ENCODE results near the gene PCSK4. TPM values are rescaled to one million over a fixed set of nuclear protein-coding genes. Genes with fewer than 3 reads are reported as not detected.

Gene PCSK4
- total and polyA plus RNA-seq, 2 of the 13 experiments (the other 11 are each of a cell fraction or from before 2014, with no cell fraction given) = 2.0 to 2.7 TPM

GRCh38 chr19:1446713-1447481 lies 43.3 kb downstream of the PCSK4 start (continued):
- peak; percentile 30; the same call in 1 of the 2 replicates for TF ChIP-seq BORCS8-MEF2B (CRISPR knock-in tag; IDR thresholded peaks at IDR 0.05)
- no peak for TF ChIP-seq SMYD3 (CRISPR knock-in tag; IDR thresholded peaks at IDR 0.05)
- peak; percentile 25 for TF ChIP-seq ZNF883 (CRISPR knock-in tag; IDR thresholded peaks at IDR 0.05; ENCODE audit: not compliant biosample characterization)
- TF ChIP-seq ZNF607 (CRISPR knock-in tag; IDR thresholded peaks at IDR 0.05; ENCODE audit: borderline replicate concordance) = 0 out of 2 replicates have a peak, but pooled peaks have one; percentile 46
- 0 out of 2 replicates have a peak, but pooled peaks have one; percentile 18 for TF ChIP-seq TBX2 (CRISPR knock-in tag; IDR thresholded peaks at IDR 0.05; ENCODE audit: borderline replicate concordance)
- peak; percentile 79; the same call in 1 of the 2 replicates for TF ChIP-seq HOXA5 (CRISPR knock-in tag; IDR thresholded peaks at IDR 0.05)
- TF ChIP-seq GATAD1 (CRISPR knock-in tag; IDR thresholded peaks at IDR 0.05) = 0 out of 2 replicates have a peak, but pooled peaks have one; percentile 31
- TF ChIP-seq TOE1 (CRISPR knock-in tag; IDR thresholded peaks at IDR 0.05) = no peak
- TF ChIP-seq ZNF639 (CRISPR knock-in tag; conservative IDR thresholded peaks at IDR 0.05) = 0 out of 2 replicates have a peak, but pooled peaks have one; percentile 32
- no peak for TF ChIP-seq ZNF770 (CRISPR knock-in tag; IDR thresholded peaks at IDR 0.05)
- TF ChIP-seq CAMTA2 (CRISPR knock-in tag; IDR thresholded peaks at IDR 0.05; ENCODE audit: borderline replicate concordance) = peak; percentile 25; the same call in 1 of the 2 replicates
- peak; percentile 52; the same call in 1 of the 2 replicates for TF ChIP-seq ZNF563 (CRISPR knock-in tag; IDR thresholded peaks at IDR 0.05)
- no peak for TF ChIP-seq GPN1 (CRISPR knock-in tag; IDR thresholded peaks at IDR 0.05; ENCODE audit: borderline replicate concordance)
- TF ChIP-seq NKX3-1 (CRISPR knock-in tag; IDR thresholded peaks at IDR 0.05) = peak; percentile 29; the same call in 1 of the 2 replicates
- no peak for TF ChIP-seq ZNF296 (CRISPR knock-in tag; conservative IDR thresholded peaks at IDR 0.05)
- no peak; the same call in 1 of the 2 replicates for TF ChIP-seq GMEB1 (CRISPR knock-in tag; IDR thresholded peaks at IDR 0.05; ENCODE audit: borderline replicate concordance)
- TF ChIP-seq THAP9 (CRISPR knock-in tag; IDR thresholded peaks at IDR 0.05; ENCODE audit: borderline replicate concordance) = 0 out of 2 replicates have a peak, but pooled peaks have one; percentile 28
- TF ChIP-seq ZNF441 (CRISPR knock-in tag; IDR thresholded peaks at IDR 0.05; ENCODE audit: borderline replicate concordance) = peak; percentile 53; the same call in 1 of the 2 replicates
- no peak for TF ChIP-seq CBX2 (IDR thresholded peaks at IDR 0.05; ENCODE audit: low read depth, low read length)
- no peak for TF ChIP-seq CBX2 (CRISPR knock-in tag; IDR thresholded peaks at IDR 0.05; ENCODE audit: low read depth)
- TF ChIP-seq ZNF121 (CRISPR knock-in tag; IDR thresholded peaks at IDR 0.05) = no peak

All from HepG2 (cell line).